Thyroid gland (tissue), 4 donors: ENCODE data around the gene LMBR1. TPM values are rescaled to one million over a fixed set of nuclear protein-coding genes. Genes with fewer than 3 reads are reported as not detected.
"Not testable (repeated sequence)": the region's sequence is repeated elsewhere in the genome, so short reads cannot be mapped to it uniquely, and the experiment has no call there.

Source experiments
- DNase-seq, 2 donors: peaks; one replicate each; pipeline ENCODE4 v3.0.0-alpha.2; 2019
- H3K27ac ChIP-seq, 3 donors: fragments of 200-600 bp; sonication (generic); 1 replicate in 2 of 3; 2 replicates in 1 of 3; pipeline ENCODE4 v1.5.1; 2016 to 2019; ENCODE audit warnings: mild to moderate bottlenecking in 1 of 3, moderate library complexity in 1 of 3
- H3K27me3 ChIP-seq: fragments of 200-600 bp; sonication (generic); one replicate; pipeline ENCODE4 v1.5.1; 2019
- H3K36me3 ChIP-seq, 2 donors: fragments of 200-600 bp; sonication (generic); one replicate each; pipeline ENCODE4 v1.5.1; 2016 to 2019
- H3K4me1 ChIP-seq, 2 donors: fragments of 200-600 bp; sonication (generic); one replicate each; pipeline ENCODE4 v1.5.1; 2017 to 2019
- H3K4me3 ChIP-seq, 3 donors: fragments of 200-600 bp; sonication (generic); replicated peaks in 1 of 3; 1 replicate in 2 of 3; 2 replicates in 1 of 3; pipeline ENCODE4 v1.5.1; 2016; ENCODE audit warnings: mild to moderate bottlenecking in 1 of 3
- H3K9me3 ChIP-seq: fragments of 200-600 bp; sonication (generic); one replicate; pipeline ENCODE4 v1.5.1; 2017
- POLR2A ChIP-seq, 2 donors: fragments of 450-650 bp; IDR thresholded peaks; one replicate each; pipeline ENCODE4 v1.6.1; 2017; ENCODE audit warnings: antibody characterized with exemption in 2 of 2, mild to moderate bottlenecking in 2 of 2, moderate library complexity in 1 of 2
- WGBS, 2 donors: methylation state at CpG; one replicate each; pipeline ENCODE4 v1.1.5; 2017; 5-methylcytosine and 5-hydroxymethylcytosine counted together
- intact Hi-C: fragments of 100-400 bp; cut with DNase I; formaldehyde crosslinking; loops from one replicate; pipeline ENCODE4 v1.15.1; 2023
- total RNA-seq, 4 donors: library from RNA; depleted of rRNA; stranded (reverse); fragments of >200 nt; gene quantifications; one replicate each; pipeline ENCODE4 v1.2.3, GENCODE V29; 2016
- TF ChIP-seq, protein P1 (sequence below), 6 experiments: fragments of 200-600 bp in 3 of 6; fragments of 450-650 bp in 3 of 6; sonication (generic) in 3 of 6; IDR thresholded peaks; one replicate each; pipeline ENCODE4 v1.5.1; 2016 to 2019; ENCODE audit warnings: antibody characterized with exemption in 6 of 6, mild to moderate bottlenecking in 2 of 6, inconsistent platforms in 1 of 6, moderate library complexity in 1 of 6

LMBR1 gene
- total RNA-seq, 4 donors from 2014 or later: 73.9 to 205 (median 113) TPM

DNA sequence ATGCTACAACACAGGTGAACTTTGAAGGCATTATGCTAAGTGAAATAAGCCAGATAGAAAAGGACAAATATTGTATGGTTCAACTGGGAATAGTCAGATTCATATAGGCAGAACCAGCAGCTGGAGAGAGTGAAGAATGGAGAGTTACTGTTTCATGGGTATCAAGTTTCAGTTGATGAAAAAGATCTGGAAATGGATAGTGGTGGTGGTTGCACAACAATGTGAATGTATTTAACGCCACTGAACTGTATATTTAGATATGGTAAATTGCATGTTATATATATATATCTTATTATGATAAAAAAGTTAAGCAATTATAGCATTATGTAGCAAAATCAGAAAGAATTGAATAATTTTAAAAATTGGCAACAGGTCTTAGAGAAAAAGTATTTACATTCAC is 3.9 kb downstream of the LMBR1 start:
- DNase-seq: no peak
- Histone ChIP-seq H3K27me3 (no peaks in the 10 kb centered on the region), H3K36me3 (no peaks in the 10 kb centered on the region), H3K4me1 (peaks cover 1 to 8% of the 10 kb centered on the region in 2 donors), H3K27ac (no peak overlapping the region), H3K9me3 (no peaks in the 10 kb centered on the region), H3K4me3 (no peak overlapping the region)
- WGBS, 2 donors: 59 to 64% methylated on average over 1 of the region's 1 CpG
- intact Hi-C loops: no loop called here
- TF ChIP-seq POLR2A (IDR thresholded peaks at IDR 0.05): no peak
- TF ChIP-seq, protein P1, sequence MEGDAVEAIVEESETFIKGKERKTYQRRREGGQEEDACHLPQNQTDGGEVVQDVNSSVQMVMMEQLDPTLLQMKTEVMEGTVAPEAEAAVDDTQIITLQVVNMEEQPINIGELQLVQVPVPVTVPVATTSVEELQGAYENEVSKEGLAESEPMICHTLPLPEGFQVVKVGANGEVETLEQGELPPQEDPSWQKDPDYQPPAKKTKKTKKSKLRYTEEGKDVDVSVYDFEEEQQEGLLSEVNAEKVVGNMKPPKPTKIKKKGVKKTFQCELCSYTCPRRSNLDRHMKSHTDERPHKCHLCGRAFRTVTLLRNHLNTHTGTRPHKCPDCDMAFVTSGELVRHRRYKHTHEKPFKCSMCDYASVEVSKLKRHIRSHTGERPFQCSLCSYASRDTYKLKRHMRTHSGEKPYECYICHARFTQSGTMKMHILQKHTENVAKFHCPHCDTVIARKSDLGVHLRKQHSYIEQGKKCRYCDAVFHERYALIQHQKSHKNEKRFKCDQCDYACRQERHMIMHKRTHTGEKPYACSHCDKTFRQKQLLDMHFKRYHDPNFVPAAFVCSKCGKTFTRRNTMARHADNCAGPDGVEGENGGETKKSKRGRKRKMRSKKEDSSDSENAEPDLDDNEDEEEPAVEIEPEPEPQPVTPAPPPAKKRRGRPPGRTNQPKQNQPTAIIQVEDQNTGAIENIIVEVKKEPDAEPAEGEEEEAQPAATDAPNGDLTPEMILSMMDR (IDR thresholded peaks at IDR 0.05): no peak

GRCh38 chr7:156886020-156886795 is 6.8 kb downstream of the LMBR1 start:
- intact Hi-C loops: no loop called here
- H3K27ac ChIP-seq: no peak overlapping the region
- H3K4me3 ChIP-seq: no peak overlapping the region
- no peaks in the 10 kb centered on the region for H3K4me1 ChIP-seq
- no peaks in the 10 kb centered on the region for H3K36me3 ChIP-seq
- TF ChIP-seq POLR2A (IDR thresholded peaks at IDR 0.05): no peak
- TF ChIP-seq, protein P1 (IDR thresholded peaks at IDR 0.05): no peak
- 63 to 70% methylated on average over 6 of the region's 6 CpGs for WGBS, 2 donors
- DNase-seq: peak in 1 of 2 donors; percentile 16
- H3K27me3 ChIP-seq: no peaks in the 10 kb centered on the region
- H3K9me3 ChIP-seq: no peaks in the 10 kb centered on the region

- intact Hi-C loops: no loop called here
- WGBS, 2 donors: 87 to 96% methylated on average over 3 of the region's 3 CpGs
Measured at GRCh38 chr7:156881679-156882078, 11.3 kb downstream of the LMBR1 start.

GRCh38 chr7:156875766-156876165 is 17.2 kb downstream of the LMBR1 start:
- no peak overlapping the region for H3K27ac ChIP-seq
- no peak overlapping the region for H3K4me3 ChIP-seq
- no peaks in the 10 kb centered on the region for H3K27me3 ChIP-seq
- WGBS, 2 donors: 95 to 98% methylated on average over 2 of the region's 2 CpGs
- no peaks in the 10 kb centered on the region for H3K4me1 ChIP-seq
- no peaks in the 10 kb centered on the region for H3K36me3 ChIP-seq
- DNase-seq: no peak
- intact Hi-C loops: no loop called here
- TF ChIP-seq, protein P1 (IDR thresholded peaks at IDR 0.05): no peak
- no peak for TF ChIP-seq POLR2A (IDR thresholded peaks at IDR 0.05)
- H3K9me3 ChIP-seq: no peaks in the 10 kb centered on the region

More at GRCh38 chr7:156881679-156882078, 11.3 kb downstream of the LMBR1 start:
- no peak overlapping the region for H3K27ac ChIP-seq
- no peak for TF ChIP-seq POLR2A (IDR thresholded peaks at IDR 0.05)
- TF ChIP-seq, protein P1 (IDR thresholded peaks at IDR 0.05): no peak
- H3K4me1 ChIP-seq: no peaks in the 10 kb centered on the region
- no peak for DNase-seq
- no peaks in the 10 kb centered on the region for H3K27me3 ChIP-seq
- no peak overlapping the region for H3K4me3 ChIP-seq
- no peaks in the 10 kb centered on the region for H3K9me3 ChIP-seq
- no peaks in the 10 kb centered on the region for H3K36me3 ChIP-seq

- intact Hi-C loops, H3K36me3 ChIP-seq, H3K27ac ChIP-seq, H3K4me1 ChIP-seq, H3K4me3 ChIP-seq, DNase-seq, H3K9me3 ChIP-seq, H3K27me3 ChIP-seq: not testable (repeated sequence)
- WGBS, 2 donors: 95 to 97% methylated on average over 8 of the region's 8 CpGs
Measured at GRCh38 chr7:156868363-156868762, 24.6 kb downstream of the LMBR1 start.
